NAMALWA (cell line): ENCODE measurements around the gene RASAL3.

Experiments used
- DNase-seq: peaks from one replicate; pipeline ENCODE4 v3.0.0-alpha.2; 2015; ENCODE audit warnings: low spot score

Gene RASAL3

DNA sequence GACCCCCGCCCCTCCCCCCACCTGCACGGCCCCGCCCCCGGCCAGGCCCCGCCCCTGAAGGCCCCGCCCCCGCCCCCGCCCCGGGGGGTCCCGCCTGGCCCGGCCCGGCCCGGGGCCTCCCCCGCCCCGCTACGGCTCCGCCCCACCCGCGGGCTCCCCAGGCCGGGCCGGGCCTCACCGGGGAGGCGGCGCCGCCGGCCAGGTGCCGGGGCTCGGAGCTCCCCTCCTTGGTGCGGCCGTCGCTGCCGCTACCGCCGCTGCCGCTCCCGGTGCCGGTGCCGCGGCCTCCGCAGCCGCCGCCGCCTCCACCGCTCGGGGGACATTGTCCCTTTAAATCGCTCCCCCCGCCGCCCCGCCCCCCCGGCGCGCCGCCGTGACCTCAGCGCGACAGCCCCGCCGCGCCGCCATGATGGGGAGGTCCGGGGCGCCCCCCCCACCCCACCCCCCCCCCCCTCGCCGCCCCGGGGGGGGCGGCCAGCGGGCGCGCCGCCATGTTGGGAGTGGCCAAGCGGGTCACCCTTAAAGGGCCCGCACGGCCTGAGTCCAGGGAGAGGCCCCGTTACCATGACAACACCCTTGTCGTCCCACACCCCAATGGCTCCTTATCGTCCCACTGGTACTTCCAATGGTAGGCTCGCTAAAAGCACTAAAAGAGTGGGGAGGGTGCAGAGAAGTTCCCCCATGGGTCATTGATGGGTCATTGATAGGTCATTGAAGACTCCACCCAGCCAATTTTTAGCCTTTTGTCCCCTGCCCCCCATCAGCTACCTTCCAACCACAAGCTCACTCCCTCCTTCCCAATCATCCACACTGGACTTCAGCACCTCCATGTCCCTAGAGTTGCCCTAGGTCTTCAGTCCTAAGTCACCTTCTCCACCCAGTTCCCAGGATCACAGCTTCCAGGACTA lies 14.5 kb downstream of the RASAL3 start, which contains the start of gene WIZ:
TSS of gene WIZ (minus strand) at position 337 of the 908 bp plus-strand sequence. CDS start 1,649 bp downstream, outside the sequence.
- peak; percentile 54 for DNase-seq

- DNase-seq = no peak
These were observed 15.3 kb downstream of the RASAL3 start for GRCh38 chr19:15448778-15449619.

DNA sequence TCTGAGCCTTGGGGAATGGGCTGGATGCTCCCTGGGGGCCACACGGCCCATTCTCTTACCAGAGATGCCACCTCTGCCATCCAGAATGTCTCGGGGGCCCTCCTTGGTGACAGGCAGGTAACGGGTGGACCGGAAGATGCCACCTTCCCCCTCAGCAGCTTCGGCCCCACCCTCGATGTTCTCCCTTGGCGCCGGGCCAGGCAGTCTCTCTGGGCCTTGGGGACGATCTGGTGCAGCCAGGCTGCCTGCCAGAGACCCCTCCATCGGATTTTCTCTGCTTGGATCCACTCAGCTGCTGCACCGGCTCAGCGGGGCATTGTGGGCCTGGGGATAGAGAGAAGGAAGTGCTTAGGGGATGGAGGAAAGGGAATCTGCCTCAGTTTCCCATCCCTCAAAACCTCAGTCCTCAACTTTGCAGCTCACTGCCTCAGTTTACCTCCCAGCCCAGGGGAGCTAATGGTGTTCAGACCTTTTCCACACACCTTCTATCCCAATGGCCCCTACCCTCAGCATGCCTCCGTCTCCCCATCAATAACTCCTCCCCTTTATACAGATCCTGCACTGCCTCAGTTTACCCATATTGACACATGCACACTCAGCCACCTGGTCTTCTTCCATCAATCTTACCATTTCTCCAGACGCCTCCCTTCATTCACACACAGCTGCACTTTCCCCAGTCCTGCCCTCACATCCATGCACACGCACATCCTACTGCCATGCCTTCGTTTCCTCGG lies 16.1 kb downstream of the RASAL3 start:
- no peak for DNase-seq

GRCh38 chr19:15447057-15447456 lies 17.3 kb downstream of the RASAL3 start:
- no peak for DNase-seq

DNA sequence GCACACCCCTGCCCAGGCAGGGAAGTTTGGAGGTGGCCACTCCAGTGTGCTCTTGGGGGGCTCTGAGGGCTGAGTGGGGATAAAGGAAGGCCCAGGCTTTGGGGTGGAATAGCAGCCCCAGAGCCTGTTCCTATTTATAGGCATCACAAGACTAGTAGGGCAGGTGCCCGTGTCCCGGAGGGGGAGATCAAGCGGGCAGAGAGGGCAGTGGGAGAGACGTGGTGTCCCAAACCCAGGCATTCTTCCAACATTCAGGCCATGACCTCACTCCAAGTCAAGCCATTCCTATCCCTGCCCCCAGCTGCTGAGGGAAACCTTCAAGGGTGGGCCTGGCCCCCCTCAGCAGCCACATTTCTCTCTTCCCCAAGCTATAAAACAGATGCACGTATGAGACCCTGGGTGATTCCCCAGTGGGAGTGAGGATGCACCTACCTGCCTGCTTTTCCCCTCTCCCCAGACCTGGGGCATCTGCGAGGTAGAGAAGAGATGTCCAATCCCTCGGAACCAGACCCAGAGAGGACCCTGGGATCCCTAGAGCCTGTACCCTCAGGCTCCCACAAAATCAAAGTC lies 18.5 kb downstream of the RASAL3 start:
- DNase-seq = no peak

DNA sequence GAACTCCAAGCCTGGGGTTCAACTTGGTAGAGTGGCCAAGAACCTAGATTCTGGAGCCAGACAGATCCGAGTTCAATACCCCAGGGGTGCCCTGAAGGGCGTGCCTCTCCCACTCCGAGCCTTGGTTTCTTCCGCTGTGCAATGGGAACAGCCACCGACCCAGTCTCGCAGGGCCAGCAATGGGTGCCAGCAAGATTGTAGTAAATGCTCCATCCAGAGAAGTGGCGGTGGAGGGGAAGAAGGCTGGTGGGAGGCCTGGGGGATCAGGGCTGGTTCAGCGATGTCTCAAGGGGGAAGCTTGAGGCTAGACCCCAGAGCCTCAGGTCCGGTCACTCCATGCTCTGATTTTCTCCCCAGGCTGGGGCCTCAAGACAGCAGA lies 19.1 kb downstream of the RASAL3 start:
- no peak for DNase-seq

DNA sequence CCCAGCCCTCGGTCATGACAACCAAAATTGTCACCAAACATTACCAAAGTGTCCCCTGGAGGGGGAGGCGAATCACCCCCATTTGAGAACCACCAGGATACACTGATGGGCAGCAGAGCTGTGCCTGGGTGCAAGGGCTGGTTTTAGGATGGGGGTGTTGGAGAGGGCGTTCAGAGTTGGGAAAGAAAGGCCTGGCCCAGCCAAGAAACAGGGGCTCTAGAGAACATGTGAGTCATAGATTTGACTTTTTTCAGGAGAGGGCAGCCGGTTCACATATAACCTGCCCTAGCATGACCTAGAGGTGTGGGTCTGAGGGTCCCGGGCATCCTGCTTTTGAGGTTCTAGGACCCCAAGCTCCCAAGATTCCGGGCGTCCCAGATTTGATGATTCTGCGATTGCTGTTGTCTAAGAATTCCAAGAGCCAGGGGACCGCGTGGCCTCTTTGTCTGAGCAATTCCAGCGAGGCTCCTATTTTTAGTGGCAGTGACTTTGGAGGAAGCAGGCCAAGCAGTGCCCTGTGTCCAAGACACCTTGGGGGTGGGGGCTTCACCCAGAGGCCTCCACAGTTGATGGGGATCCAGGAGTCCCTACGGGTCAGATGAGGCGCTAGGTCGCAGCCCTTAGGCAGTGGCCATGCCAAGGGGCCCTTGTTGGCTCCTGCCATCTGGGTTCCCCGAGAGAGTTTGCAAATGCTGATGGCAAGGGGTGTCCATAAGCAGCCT lies 19.7 kb downstream of the RASAL3 start:
- DNase-seq = no peak

DNA sequence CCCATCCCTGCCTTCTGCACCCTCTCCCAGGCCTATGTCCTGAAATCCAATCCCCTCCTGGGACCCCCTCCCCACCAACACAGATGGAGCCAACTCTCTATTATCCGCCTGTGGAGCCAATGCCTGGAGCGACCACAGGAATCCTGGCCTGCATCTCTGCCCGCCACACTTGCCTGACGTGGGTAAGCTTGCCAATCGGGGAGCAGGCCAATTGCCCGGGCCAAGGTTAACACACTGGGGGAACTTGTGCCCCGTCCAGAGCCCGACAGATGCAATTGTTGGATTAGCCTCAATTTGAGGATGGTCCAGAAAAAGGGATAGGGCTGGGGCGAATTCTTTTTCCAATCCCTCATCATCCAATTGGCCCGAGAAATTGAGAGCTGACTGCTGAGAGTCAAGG lies 20.5 kb downstream of the RASAL3 start:
- no peak for DNase-seq

DNA sequence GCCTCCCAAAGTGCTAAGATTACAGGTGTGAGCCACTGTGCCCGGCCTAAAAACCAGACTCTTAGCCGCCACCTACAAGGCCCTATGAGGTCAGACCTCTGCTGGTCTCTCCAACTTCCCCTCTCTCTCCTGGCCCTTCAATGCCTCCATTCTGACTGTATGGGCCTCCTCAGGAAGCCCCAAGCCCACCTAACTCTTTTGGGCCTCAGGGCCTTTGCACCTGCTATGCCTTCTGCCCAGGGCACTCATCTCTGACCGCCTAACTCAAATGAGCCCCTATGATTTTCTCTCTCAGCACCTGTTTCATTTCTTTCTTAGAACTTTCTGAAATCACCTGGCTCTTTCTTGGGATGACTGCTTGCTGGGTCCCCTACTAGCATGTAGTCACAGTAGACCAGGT lies 21.0 kb downstream of the RASAL3 start:
- DNase-seq = no peak

DNA sequence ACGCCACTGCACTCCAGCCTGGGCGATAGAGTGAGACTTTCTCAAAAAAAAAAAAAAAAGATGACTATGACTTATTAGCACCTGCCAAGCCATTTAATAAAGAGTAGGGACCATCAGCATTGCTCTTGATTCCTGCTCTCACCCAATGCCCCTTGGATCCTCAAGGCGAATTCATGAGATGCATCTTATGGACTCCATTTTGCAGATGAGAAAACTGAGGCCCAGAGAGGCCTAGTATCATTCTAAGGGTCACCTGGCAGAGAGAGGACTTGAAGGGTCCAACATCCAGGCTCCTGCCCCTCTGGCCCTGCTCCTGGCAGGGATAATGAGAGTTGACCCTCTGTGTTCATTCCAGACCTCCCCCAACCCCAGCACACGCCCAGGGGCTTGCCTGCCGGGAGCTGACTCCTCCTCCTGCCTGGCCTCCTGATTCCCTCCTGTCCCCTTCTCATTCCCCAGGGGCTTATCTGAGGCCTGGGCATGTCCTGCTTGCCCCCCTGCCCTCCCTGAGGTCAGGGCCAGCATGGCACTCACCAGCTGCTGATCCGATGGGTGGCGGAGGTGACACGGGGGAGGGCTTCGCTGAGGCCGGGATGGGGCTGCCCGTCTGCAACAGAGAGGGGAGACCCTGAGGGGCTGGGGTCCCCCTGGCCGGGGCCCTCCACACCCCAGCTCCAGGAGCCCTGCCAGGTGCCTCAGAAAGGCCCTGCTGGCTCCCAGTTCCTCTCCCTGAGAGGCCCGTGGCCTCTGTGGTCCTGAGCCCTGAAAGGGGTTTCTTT lies 22.0 kb downstream of the RASAL3 start:
- no peak for DNase-seq

DNA sequence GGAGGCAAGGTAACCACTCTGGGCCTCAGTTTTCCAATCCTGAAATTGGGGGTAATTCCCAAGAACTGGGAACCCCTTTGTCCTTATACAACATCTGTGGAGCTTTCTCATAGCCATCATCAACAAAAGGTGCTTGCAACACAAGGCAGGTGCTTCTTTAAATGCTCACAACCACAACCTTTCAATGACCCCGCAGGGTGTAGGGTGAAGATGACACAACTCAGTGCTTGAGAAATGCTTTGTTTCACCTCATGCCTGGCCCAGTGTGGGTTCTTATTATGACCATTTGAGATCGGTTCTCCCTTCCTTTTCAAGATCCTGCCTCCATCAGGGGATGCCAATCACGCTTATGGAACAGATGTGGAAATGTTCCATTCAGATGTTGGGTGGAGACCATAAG lies 23.0 kb downstream of the RASAL3 start:
- DNase-seq = no peak

- no peak for DNase-seq
These were observed 24.3 kb downstream of the RASAL3 start for GRCh38 chr19:15439821-15440641.

GRCh38 chr19:15439078-15439799 lies 25.1 kb downstream of the RASAL3 start:
- no peak for DNase-seq

DNA sequence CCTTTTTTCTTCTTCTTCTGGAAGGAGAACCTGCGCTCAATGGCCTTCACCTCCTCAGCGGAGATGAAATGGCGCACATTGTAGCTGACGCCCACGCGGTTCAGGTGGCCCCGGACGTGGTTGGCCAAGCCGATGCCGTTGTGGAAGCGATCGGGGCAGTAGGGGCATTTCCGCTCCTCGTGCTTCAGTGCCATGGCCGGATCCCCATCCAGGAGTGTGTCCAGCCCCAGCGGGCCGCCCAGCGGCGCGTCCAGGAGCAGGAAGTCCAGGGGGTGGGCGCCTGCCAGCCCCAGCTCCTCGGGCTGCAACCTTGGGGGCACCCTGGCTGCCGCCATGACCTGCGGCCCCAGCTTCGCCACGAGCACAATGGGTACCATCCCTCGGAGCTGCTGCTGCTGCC lies 25.8 kb downstream of the RASAL3 start:
- DNase-seq = no peak

GRCh38 chr19:15438124-15438496 lies 26.2 kb downstream of the RASAL3 start:
- DNase-seq = no peak

GRCh38 chr19:15437355-15438123 lies 26.8 kb downstream of the RASAL3 start:
- no peak for DNase-seq

GRCh38 chr19:15436826-15437110 lies 27.6 kb downstream of the RASAL3 start:
- DNase-seq = no peak
